ENCODE measurements around the gene MED9. TPM values are rescaled to one million over a fixed set of nuclear protein-coding genes. Genes with fewer than 3 reads are reported as not detected.

Gene MED9
- total RNA-seq, 1 experiment from 2014 or later: 85.1 TPM

- no peak for DNase-seq (ENCODE audit: low read depth, low spot score)
- in situ Hi-C loops (cut with HindIII; ENCODE audit: low pct_unique_long_range_greater_than_20kb, low sequenced_read_pairs): no loop called here
Observed at GRCh38 chr17:17508019-17508535, 31.3 kb downstream of the MED9 start.

GRCh38 chr17:17508646-17509591 is 32.1 kb downstream of the MED9 start:
- in situ Hi-C loops (cut with HindIII; ENCODE audit: low pct_unique_long_range_greater_than_20kb, low sequenced_read_pairs): no loop called here
- no peak for DNase-seq (ENCODE audit: low read depth, low spot score)

GRCh38 chr17:17509601-17510425 is 33.0 kb downstream of the MED9 start:
- DNase-seq (ENCODE audit: low read depth, low spot score): no peak
- in situ Hi-C loops (cut with HindIII; ENCODE audit: low pct_unique_long_range_greater_than_20kb, low sequenced_read_pairs): no loop called here

- no peak for DNase-seq (ENCODE audit: low read depth, low spot score)
- in situ Hi-C loops (cut with HindIII; ENCODE audit: low pct_unique_long_range_greater_than_20kb, low sequenced_read_pairs): no loop called here
Observed at GRCh38 chr17:17510456-17511292, 33.9 kb downstream of the MED9 start.

- DNase-seq (ENCODE audit: low read depth, low spot score): no peak
- in situ Hi-C loops (cut with HindIII; ENCODE audit: low pct_unique_long_range_greater_than_20kb, low sequenced_read_pairs): no loop called here
Observed at GRCh38 chr17:17511293-17511741, 34.5 kb downstream of the MED9 start.

- in situ Hi-C loops (cut with HindIII; ENCODE audit: low pct_unique_long_range_greater_than_20kb, low sequenced_read_pairs): no loop called here
Observed at GRCh38 chr17:17511881-17512858, 35.4 kb downstream of the MED9 start.

GRCh38 chr17:17512866-17513265 is 36.1 kb downstream of the MED9 start:
- DNase-seq (ENCODE audit: low read depth, low spot score): no peak
- in situ Hi-C loops (cut with HindIII; ENCODE audit: low pct_unique_long_range_greater_than_20kb, low sequenced_read_pairs): no loop called here

More at GRCh38 chr17:17511881-17512858, 35.4 kb downstream of the MED9 start:
- DNase-seq (ENCODE audit: low read depth, low spot score): no peak

GRCh38 chr17:17513626-17514025 is 36.8 kb downstream of the MED9 start:
- in situ Hi-C loops (cut with HindIII; ENCODE audit: low pct_unique_long_range_greater_than_20kb, low sequenced_read_pairs): no loop called here
- DNase-seq (ENCODE audit: low read depth, low spot score): no peak

- no peak for DNase-seq (ENCODE audit: low read depth, low spot score)
- in situ Hi-C loops (cut with HindIII; ENCODE audit: low pct_unique_long_range_greater_than_20kb, low sequenced_read_pairs): no loop called here
Observed at GRCh38 chr17:17514361-17514992, 37.7 kb downstream of the MED9 start.

- no peak for DNase-seq (ENCODE audit: low read depth, low spot score)
Observed at GRCh38 chr17:17514993-17515933, 38.5 kb downstream of the MED9 start.

GRCh38 chr17:17515934-17516930 is 39.4 kb downstream of the MED9 start:
- no peak for DNase-seq (ENCODE audit: low read depth, low spot score)
- in situ Hi-C loops (cut with HindIII; ENCODE audit: low pct_unique_long_range_greater_than_20kb, low sequenced_read_pairs): no loop called here

More at GRCh38 chr17:17514993-17515933, 38.5 kb downstream of the MED9 start:
- in situ Hi-C loops (cut with HindIII; ENCODE audit: low pct_unique_long_range_greater_than_20kb, low sequenced_read_pairs): no loop called here

GRCh38 chr17:17516941-17517720 is 40.3 kb downstream of the MED9 start:
- in situ Hi-C loops (cut with HindIII; ENCODE audit: low pct_unique_long_range_greater_than_20kb, low sequenced_read_pairs): no loop called here
- DNase-seq (ENCODE audit: low read depth, low spot score): no peak

- DNase-seq (ENCODE audit: low read depth, low spot score): no peak
- in situ Hi-C loops (cut with HindIII; ENCODE audit: low pct_unique_long_range_greater_than_20kb, low sequenced_read_pairs): no loop called here
Observed at GRCh38 chr17:17518014-17518413, 41.2 kb downstream of the MED9 start.

All from SK-MEL-5 (cell line).